ENCODE data around the gene EFCAB14.

The EFCAB14 gene

DNA sequence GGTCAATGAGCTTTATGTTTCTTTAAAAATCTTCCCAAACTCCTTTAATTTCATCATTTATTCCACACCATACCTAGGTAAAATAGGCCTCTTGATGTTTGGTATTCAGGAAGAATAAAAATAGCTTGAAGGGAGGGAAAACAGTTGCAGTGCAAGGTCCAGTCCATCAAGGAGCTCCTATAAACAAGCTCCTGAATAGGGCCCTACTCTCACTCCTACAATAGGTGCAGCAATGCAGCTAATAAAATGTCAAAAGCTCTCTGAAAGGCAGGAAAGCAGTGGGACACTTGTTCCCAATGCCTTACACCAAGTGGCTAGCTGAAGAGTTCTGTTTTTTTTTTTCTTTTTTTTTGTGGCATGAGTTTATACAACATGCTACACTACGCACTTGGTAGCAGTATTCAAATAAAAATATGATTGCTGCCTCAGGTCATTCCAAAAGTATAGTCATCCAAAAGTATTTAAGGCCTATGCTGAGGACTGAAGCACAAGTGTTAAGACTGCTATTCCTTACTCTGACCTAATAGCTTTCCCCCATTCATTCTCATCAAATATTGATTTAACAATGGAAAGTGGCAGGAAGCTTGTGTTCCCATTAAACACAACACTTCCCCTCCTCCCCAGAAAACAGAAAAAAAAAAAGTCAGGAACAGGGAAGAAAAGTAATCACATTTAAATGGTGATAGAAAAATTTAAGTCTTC is 37.4 kb downstream of the EFCAB14 start:
- peaks cover 30% of the 10 kb centered on the region for H3K36me3 ChIP-seq (replicated peaks; ENCODE audit: low read depth, low read length)
- no peak overlapping the region for H2AFZ ChIP-seq (ENCODE audit: low read depth, low read length)

DNA sequence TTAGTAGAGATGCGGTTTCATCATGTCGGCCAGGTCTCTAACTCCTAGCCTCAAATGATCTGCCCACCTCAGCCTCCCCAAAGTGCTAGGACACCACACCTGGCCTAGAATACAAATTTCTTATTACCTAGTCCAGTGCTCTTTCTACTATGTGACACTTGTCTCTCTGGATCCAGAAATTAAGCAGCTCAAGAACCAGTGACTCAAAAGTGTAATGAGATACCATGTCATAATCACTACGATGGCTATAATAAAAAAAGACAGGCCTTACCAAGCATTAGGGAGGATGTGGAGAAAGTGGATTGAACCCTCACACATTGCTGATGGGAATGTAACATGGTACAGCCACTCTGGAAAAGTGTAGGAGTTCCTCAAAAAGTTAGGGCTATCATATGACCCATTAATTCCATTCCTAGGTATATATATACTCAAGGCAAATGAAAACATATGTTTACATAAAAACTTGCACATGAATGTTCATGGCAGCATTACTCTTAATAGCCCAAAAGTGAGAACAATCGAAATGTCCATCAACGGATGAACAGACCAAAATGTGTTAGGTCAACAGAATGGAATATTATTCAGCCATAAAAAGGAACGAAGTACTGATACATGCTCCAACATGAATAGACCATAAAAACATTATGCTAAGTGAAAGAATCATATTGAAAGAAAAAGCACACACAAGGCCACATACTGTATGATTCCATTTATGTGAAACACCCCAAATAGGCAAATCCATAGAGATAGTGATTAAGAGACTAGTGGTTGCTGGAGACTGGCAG is 38.9 kb downstream of the EFCAB14 start:
- H4K20me1 ChIP-seq (ENCODE audit: insufficient read depth, low read length): no peaks in the 10 kb centered on the region
- H3K79me2 ChIP-seq (ENCODE audit: low read length): no peaks in the 10 kb centered on the region
- H2AFZ ChIP-seq (ENCODE audit: low read depth, low read length): no peak overlapping the region
- peaks cover 27% of the 10 kb centered on the region for H3K36me3 ChIP-seq (replicated peaks; ENCODE audit: low read depth, low read length)
- H3K4me1 ChIP-seq (ENCODE audit: low read length): no peaks in the 10 kb centered on the region
- no peak overlapping the region for H3K9ac ChIP-seq (ENCODE audit: low read length)
- no peaks in the 10 kb centered on the region for H3K27me3 ChIP-seq (ENCODE audit: low read depth, low read length)
- TF ChIP-seq, protein P1, sequence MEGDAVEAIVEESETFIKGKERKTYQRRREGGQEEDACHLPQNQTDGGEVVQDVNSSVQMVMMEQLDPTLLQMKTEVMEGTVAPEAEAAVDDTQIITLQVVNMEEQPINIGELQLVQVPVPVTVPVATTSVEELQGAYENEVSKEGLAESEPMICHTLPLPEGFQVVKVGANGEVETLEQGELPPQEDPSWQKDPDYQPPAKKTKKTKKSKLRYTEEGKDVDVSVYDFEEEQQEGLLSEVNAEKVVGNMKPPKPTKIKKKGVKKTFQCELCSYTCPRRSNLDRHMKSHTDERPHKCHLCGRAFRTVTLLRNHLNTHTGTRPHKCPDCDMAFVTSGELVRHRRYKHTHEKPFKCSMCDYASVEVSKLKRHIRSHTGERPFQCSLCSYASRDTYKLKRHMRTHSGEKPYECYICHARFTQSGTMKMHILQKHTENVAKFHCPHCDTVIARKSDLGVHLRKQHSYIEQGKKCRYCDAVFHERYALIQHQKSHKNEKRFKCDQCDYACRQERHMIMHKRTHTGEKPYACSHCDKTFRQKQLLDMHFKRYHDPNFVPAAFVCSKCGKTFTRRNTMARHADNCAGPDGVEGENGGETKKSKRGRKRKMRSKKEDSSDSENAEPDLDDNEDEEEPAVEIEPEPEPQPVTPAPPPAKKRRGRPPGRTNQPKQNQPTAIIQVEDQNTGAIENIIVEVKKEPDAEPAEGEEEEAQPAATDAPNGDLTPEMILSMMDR (IDR thresholded peaks at IDR 0.05; ENCODE audit: low read depth, low read length): no peak
- TF ChIP-seq EZH2phosphoT487 (IDR thresholded peaks at IDR 0.05; ENCODE audit: low read depth): no peak
- H3K4me2 ChIP-seq (ENCODE audit: low read length): no peak overlapping the region
- no peaks in the 10 kb centered on the region for H3K9me3 ChIP-seq (ENCODE audit: insufficient read depth, low read length)
- no peak overlapping the region for H3K4me3 ChIP-seq (ENCODE audit: low read length)
- no peak overlapping the region for H3K27ac ChIP-seq (ENCODE audit: low read length)

More for the DNA sequence above, 37.4 kb downstream of the EFCAB14 start:
- H3K27ac ChIP-seq (ENCODE audit: low read length): no peak overlapping the region
- H3K4me2 ChIP-seq (ENCODE audit: low read length): no peak overlapping the region
- H3K4me1 ChIP-seq (ENCODE audit: low read length): no peaks in the 10 kb centered on the region
- H3K27me3 ChIP-seq (ENCODE audit: low read depth, low read length): no peaks in the 10 kb centered on the region
- no peaks in the 10 kb centered on the region for H3K79me2 ChIP-seq (ENCODE audit: low read length)
- no peaks in the 10 kb centered on the region for H3K9me3 ChIP-seq (ENCODE audit: insufficient read depth, low read length)
- no peaks in the 10 kb centered on the region for H4K20me1 ChIP-seq (ENCODE audit: insufficient read depth, low read length)
- H3K9ac ChIP-seq (ENCODE audit: low read length): no peak overlapping the region
- TF ChIP-seq EZH2phosphoT487 (IDR thresholded peaks at IDR 0.05; ENCODE audit: low read depth): no peak
- TF ChIP-seq, protein P1 (IDR thresholded peaks at IDR 0.05; ENCODE audit: low read depth, low read length): no peak
- H3K4me3 ChIP-seq (ENCODE audit: low read length): no peak overlapping the region

DNA sequence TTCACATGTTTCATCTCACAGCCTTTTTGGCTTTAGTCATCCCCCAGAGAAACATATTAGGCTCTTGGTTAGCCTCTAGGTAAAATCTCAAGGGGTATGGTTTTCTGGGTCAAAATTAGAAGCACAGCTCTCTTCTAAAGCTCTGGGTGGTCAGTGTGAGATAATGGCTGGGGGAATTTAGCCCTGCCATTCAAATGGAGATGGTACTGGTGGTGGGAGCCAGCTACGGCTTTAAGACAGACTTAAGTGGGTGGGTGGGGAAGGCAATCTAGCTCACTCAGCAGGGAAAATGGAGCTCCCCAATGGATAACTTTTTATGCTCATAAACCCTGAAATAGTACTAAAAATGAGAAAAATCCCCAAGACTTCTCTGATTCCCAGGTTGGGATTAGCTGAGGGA is 41.6 kb downstream of the EFCAB14 start:
- no peak for TF ChIP-seq EZH2phosphoT487 (IDR thresholded peaks at IDR 0.05; ENCODE audit: low read depth)
- TF ChIP-seq, protein P1 (IDR thresholded peaks at IDR 0.05; ENCODE audit: low read depth, low read length): no peak
- Histone ChIP-seq H3K4me2 (ENCODE audit: low read length) (no peak overlapping the region), H3K27me3 (ENCODE audit: low read depth, low read length) (no peaks in the 10 kb centered on the region), H3K4me1 (ENCODE audit: low read length) (no peaks in the 10 kb centered on the region), H3K79me2 (ENCODE audit: low read length) (no peaks in the 10 kb centered on the region), H4K20me1 (ENCODE audit: insufficient read depth, low read length) (no peaks in the 10 kb centered on the region), H2AFZ (ENCODE audit: low read depth, low read length) (no peak overlapping the region), H3K27ac (ENCODE audit: low read length) (no peak overlapping the region), H3K4me3 (ENCODE audit: low read length) (no peak overlapping the region), H3K36me3 (replicated peaks; ENCODE audit: low read depth, low read length) (peaks cover 21% of the 10 kb centered on the region), H3K9ac (ENCODE audit: low read length) (no peak overlapping the region), H3K9me3 (ENCODE audit: insufficient read depth, low read length) (no peaks in the 10 kb centered on the region)

DNA sequence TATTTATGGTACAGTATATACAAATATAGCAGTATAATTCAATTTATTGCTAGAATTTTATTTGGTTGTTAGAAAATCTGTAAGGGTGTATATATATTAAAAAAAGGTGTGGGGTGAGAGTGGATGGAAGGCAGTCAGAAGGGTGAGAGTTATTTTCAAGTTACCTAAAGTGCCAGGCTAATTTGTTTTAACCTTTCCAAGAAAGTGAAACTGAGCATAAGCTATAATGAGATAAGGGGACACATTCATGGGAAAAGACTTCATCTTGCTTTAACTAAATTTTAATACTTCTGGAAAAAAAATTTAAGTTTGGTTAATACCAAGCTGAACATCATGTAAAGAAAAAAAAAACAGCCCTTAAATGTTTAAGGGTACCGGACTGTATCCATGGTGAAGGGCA is 42.4 kb downstream of the EFCAB14 start:
- H3K36me3 ChIP-seq (replicated peaks; ENCODE audit: low read depth, low read length): peaks cover 15% of the 10 kb centered on the region
- no peak overlapping the region for H2AFZ ChIP-seq (ENCODE audit: low read depth, low read length)
- TF ChIP-seq EZH2phosphoT487 (IDR thresholded peaks at IDR 0.05; ENCODE audit: low read depth): no peak
- TF ChIP-seq, protein P1 (IDR thresholded peaks at IDR 0.05; ENCODE audit: low read depth, low read length): no peak
- no peak overlapping the region for H3K27ac ChIP-seq (ENCODE audit: low read length)
- no peaks in the 10 kb centered on the region for H3K27me3 ChIP-seq (ENCODE audit: low read depth, low read length)
- no peaks in the 10 kb centered on the region for H3K4me1 ChIP-seq (ENCODE audit: low read length)
- H3K9ac ChIP-seq (ENCODE audit: low read length): no peak overlapping the region
- H3K4me2 ChIP-seq (ENCODE audit: low read length): no peak overlapping the region
- H3K79me2 ChIP-seq (ENCODE audit: low read length): no peaks in the 10 kb centered on the region
- H3K9me3 ChIP-seq (ENCODE audit: insufficient read depth, low read length): no peaks in the 10 kb centered on the region
- no peak overlapping the region for H3K4me3 ChIP-seq (ENCODE audit: low read length)
- H4K20me1 ChIP-seq (ENCODE audit: insufficient read depth, low read length): no peaks in the 10 kb centered on the region

Data from OCI-LY3 (cell line).